NCI-H1092 (cell line): ENCODE results near the gene RBM44.

Source experiments
- DNase-seq: peaks from one replicate; lab custom pipeline; 2025; lab: John Stamatoyannopoulos, UW

Gene RBM44

GRCh38 chr2:237872178-237872887, 73.8 kb downstream of the RBM44 start:
- no peak for DNase-seq

GRCh38 chr2:237873421-237873831, 74.8 kb downstream of the RBM44 start:
- no peak for DNase-seq

GRCh38 chr2:237873897-237874551, 75.4 kb downstream of the RBM44 start:
- no peak for DNase-seq

- DNase-seq: no peak
These were observed 76.1 kb downstream of the RBM44 start for GRCh38 chr2:237874585-237875161.

- no peak for DNase-seq
These were observed 76.9 kb downstream of the RBM44 start for GRCh38 chr2:237875256-237876060.

GRCh38 chr2:237876061-237876526, 77.5 kb downstream of the RBM44 start:
- no peak for DNase-seq

- no peak for DNase-seq
These were observed 78.0 kb downstream of the RBM44 start for GRCh38 chr2:237876532-237876931.

GRCh38 chr2:237876951-237877491, 78.4 kb downstream of the RBM44 start:
- DNase-seq: no peak

GRCh38 chr2:237877576-237878307, 79.2 kb downstream of the RBM44 start:
- DNase-seq: no peak

- DNase-seq: no peak
These were observed 79.9 kb downstream of the RBM44 start for GRCh38 chr2:237878321-237879057.

GRCh38 chr2:237879058-237879430, 80.5 kb downstream of the RBM44 start:
- DNase-seq: no peak

GRCh38 chr2:237879991-237880560, 81.5 kb downstream of the RBM44 start:
- no peak for DNase-seq

GRCh38 chr2:237882510-237883481, 84.2 kb downstream of the RBM44 start:
- DNase-seq: no peak

GRCh38 chr2:237883951-237884446, 85.4 kb downstream of the RBM44 start:
- DNase-seq: no peak

GRCh38 chr2:237884681-237885080, 86.1 kb downstream of the RBM44 start:
- no peak for DNase-seq

GRCh38 chr2:237885111-237885930, 86.7 kb downstream of the RBM44 start:
- no peak for DNase-seq

GRCh38 chr2:237885931-237886684, 87.5 kb downstream of the RBM44 start:
- no peak for DNase-seq
